Mammary epithelial cell (primary cell): ENCODE results near the gene ERG28.

ENCODE experiments used
- CTCF ChIP-seq, 2 donors: IDR thresholded peaks in 1 of 2; conservative IDR thresholded peaks in 1 of 2; 2 replicates each; pipeline ENCODE4 v1.5.1; 2011 to 2012; ENCODE audit warnings: inconsistent platforms in 2 of 2, low read length in 2 of 2, mild to moderate bottlenecking in 2 of 2, control low read depth in 1 of 2, low read depth in 1 of 2; ENCODE audit not compliant: insufficient read depth in 1 of 2; ENCODE audit errors: extremely low read depth in 1 of 2
- EZH2 ChIP-seq: IDR thresholded peaks from 2 replicates; pipeline ENCODE4 v1.6.1; 2012; ENCODE audit warnings: low read length, inconsistent platforms, borderline replicate concordance

DNA sequence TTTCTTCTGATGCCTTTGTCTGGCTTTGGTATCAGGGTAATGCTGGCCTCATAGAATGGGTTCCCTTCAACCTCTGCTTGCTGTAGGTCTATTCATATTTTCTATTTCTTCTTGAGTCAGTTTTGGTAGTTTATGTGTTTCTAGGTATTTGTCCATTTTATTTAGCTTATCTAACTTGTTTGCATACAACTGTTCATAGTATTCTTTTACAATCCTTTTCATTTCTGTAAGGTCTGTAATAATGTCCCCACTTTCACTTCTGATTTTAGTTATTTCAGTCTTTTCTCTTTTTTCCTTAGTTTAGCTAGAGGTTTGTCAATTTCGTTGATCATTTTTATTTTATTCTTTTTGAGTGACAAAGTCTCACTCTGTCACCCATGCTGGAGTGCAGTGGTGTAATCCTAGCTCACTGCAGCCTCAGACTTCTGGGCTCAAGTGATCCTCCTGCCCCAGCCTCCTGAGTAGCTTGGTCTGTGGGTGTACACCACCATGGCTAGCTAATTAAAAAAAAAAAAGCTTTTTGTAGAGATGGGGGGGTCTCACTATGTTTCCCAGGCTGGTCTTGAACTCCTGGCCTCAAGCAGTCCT is 12.0 kb upstream of the ERG28 start:
- no peak for TF ChIP-seq CTCF (conservative IDR thresholded peaks at IDR 0.05 in 1 of 2, IDR thresholded peaks at IDR 0.05 in 1 of 2; ENCODE audit: extremely low read depth in 1 of 2, insufficient read depth in 1 of 2, low read depth in 1 of 2, low read length in 2 of 2)
- TF ChIP-seq EZH2: no peak
